Measurements from ENCODE around the gene ZNF512. TPM values are rescaled to one million over a fixed set of nuclear protein-coding genes. Genes with fewer than 3 reads are reported as not detected.
"Not testable (repeated sequence)": the region's sequence is repeated elsewhere in the genome, so short reads cannot be mapped to it uniquely, and the experiment has no call there.

ZNF512 gene
- total RNA-seq, 2 donors from 2014 or later = 31.4 to 55.6 TPM

GRCh38 chr2:27587025-27587424 lies 4.2 kb downstream of the ZNF512 start:
- WGBS = 92% methylated on average over 2 of the region's 2 CpGs

GRCh38 chr2:27588308-27588707 lies 5.5 kb downstream of the ZNF512 start:
- Histone ChIP-seq H3K4me1 (replicated peaks) (peaks cover 3% of the 10 kb centered on the region), H3K36me3 (no peaks in the 10 kb centered on the region), H3K27me3 (replicated peaks; ENCODE audit: insufficient read depth) (no peaks in the 10 kb centered on the region), H3K4me3 (no peak overlapping the region), H3K27ac (no peak overlapping the region), H3K9me3 (no peaks in the 10 kb centered on the region)
- 94% methylated on average over 2 of the region's 2 CpGs for whole genome bisulfite sequencing
- TF ChIP-seq POLR2AphosphoS5 (IDR thresholded peaks at IDR 0.05) (no peak), CTCF (IDR thresholded peaks at IDR 0.05) (no peak), POLR2A (IDR thresholded peaks at IDR 0.05) (no peak)
- intact Hi-C loops (cut with DNase I) = no loop called here
- no peak for DNase-seq (ENCODE audit: low spot score)

More at GRCh38 chr2:27587025-27587424, 4.2 kb downstream of the ZNF512 start:
- Histone ChIP-seq H3K9me3 (no peaks in the 10 kb centered on the region), H3K4me1 (replicated peaks) (peaks cover 3% of the 10 kb centered on the region), H3K4me3 (no peak overlapping the region), H3K27me3 (replicated peaks; ENCODE audit: insufficient read depth) (no peaks in the 10 kb centered on the region), H3K27ac (no peak overlapping the region), H3K36me3 (no peaks in the 10 kb centered on the region)
- DNase-seq (ENCODE audit: low spot score) = no peak
- no peak for TF ChIP-seq POLR2A (IDR thresholded peaks at IDR 0.05)
- no peak for TF ChIP-seq CTCF (IDR thresholded peaks at IDR 0.05)
- intact Hi-C loops (cut with DNase I) = no loop called here

GRCh38 chr2:27591745-27592144 lies 8.9 kb downstream of the ZNF512 start:
- Histone ChIP-seq H3K4me1 (replicated peaks) (no peaks in the 10 kb centered on the region), H3K4me3 (no peak overlapping the region), H3K27me3 (replicated peaks; ENCODE audit: insufficient read depth) (no peaks in the 10 kb centered on the region), H3K27ac (no peak overlapping the region), H3K36me3 (no peaks in the 10 kb centered on the region), H3K9me3 (no peaks in the 10 kb centered on the region)
- no peak for DNase-seq (ENCODE audit: low spot score)
- 97% methylated on average over 3 of the region's 3 CpGs for WGBS
- no peak for TF ChIP-seq CTCF (IDR thresholded peaks at IDR 0.05)
- TF ChIP-seq POLR2AphosphoS5 (IDR thresholded peaks at IDR 0.05) = no peak
- TF ChIP-seq POLR2A (IDR thresholded peaks at IDR 0.05) = no peak
- intact Hi-C loops (cut with DNase I) = no loop called here

GRCh38 chr2:27593240-27593639 lies 10.4 kb downstream of the ZNF512 start:
- H3K4me3 ChIP-seq = no peak overlapping the region
- intact Hi-C loops (cut with DNase I) = no loop called here
- TF ChIP-seq POLR2AphosphoS5 (IDR thresholded peaks at IDR 0.05) (no peak), POLR2A (IDR thresholded peaks at IDR 0.05) (no peak), CTCF (IDR thresholded peaks at IDR 0.05) (no peak)
- no peaks in the 10 kb centered on the region for H3K4me1 ChIP-seq (replicated peaks)
- 100% methylated on average over 2 of the region's 2 CpGs for WGBS
- H3K27ac ChIP-seq = no peak overlapping the region
- H3K9me3 ChIP-seq = no peaks in the 10 kb centered on the region
- no peaks in the 10 kb centered on the region for H3K27me3 ChIP-seq (replicated peaks; ENCODE audit: insufficient read depth)
- H3K36me3 ChIP-seq = no peaks in the 10 kb centered on the region
- no peak for DNase-seq (ENCODE audit: low spot score)

GRCh38 chr2:27594020-27594703 lies 11.3 kb downstream of the ZNF512 start:
- H3K4me1 ChIP-seq (replicated peaks); H3K27me3 ChIP-seq (replicated peaks; ENCODE audit: insufficient read depth); intact Hi-C loops (cut with DNase I); DNase-seq (ENCODE audit: low spot score); H3K4me3 ChIP-seq; H3K36me3 ChIP-seq; H3K27ac ChIP-seq; H3K9me3 ChIP-seq: not testable (repeated sequence)
- WGBS = 95% methylated on average over 39 of the region's 45 CpGs

GRCh38 chr2:27595412-27595811 lies 12.6 kb downstream of the ZNF512 start:
- H3K36me3 ChIP-seq; H3K27me3 ChIP-seq (replicated peaks; ENCODE audit: insufficient read depth); H3K4me1 ChIP-seq (replicated peaks); H3K4me3 ChIP-seq; H3K27ac ChIP-seq; DNase-seq (ENCODE audit: low spot score); intact Hi-C loops (cut with DNase I); H3K9me3 ChIP-seq: not testable (repeated sequence)
- WGBS = 99% methylated on average over 9 of the region's 9 CpGs
